PC-9 (cell line): ENCODE results near the gene CHST11. TPM values are rescaled to one million over a fixed set of nuclear protein-coding genes. Genes with fewer than 3 reads are reported as not detected.

Experiments used
- BruUV-seq: library from RNA; stranded (reverse); fragments of 400-500 nt; replicated peaks from 2 replicates; lab custom pipeline; 2021; lab: Mats Ljungman, UMichigan
- CTCF ChIA-PET: fragments of 300-600 bp; sonication (Branson Sonifier 250); formaldehyde crosslinking; loops from one replicate; lab custom pipeline; 2022; ENCODE audit warnings: antibody characterized with exemption; lab: Charles Lee
- POLR2A ChIA-PET: fragments of 300-600 bp; sonication (Branson Sonifier 250); formaldehyde crosslinking; loops from one replicate; lab custom pipeline; 2022; ENCODE audit warnings: antibody characterized with exemption; ENCODE audit not compliant: unreplicated experiment; lab: Charles Lee
- DNase-seq, 2 experiments: peaks; one replicate each; pipeline versions ENCODE4 v3.0.0 to v3.0.0-alpha.2; 2015 to 2022; ENCODE audit warnings: mixed read lengths in 1 of 2
- H2AFZ ChIP-seq: fragments of 200-600 bp; sonication (generic); 2 replicates; pipeline ENCODE4 v1.8.1; 2017; ENCODE audit warnings: antibody characterized with exemption
- H3F3A ChIP-seq: fragments of 200-600 bp; sonication (generic); 2 replicates; pipeline ENCODE4 v1.8.1; 2017; ENCODE audit warnings: antibody characterized with exemption, mild to moderate bottlenecking, low read depth; ENCODE audit not compliant: insufficient read depth
- H3K27ac ChIP-seq: fragments of 200-600 bp; sonication (generic); 2 replicates; pipeline ENCODE4 v1.6.1; 2016; ENCODE audit warnings: mixed run types
- H3K27me3 ChIP-seq: fragments of 200-600 bp; sonication (generic); 2 replicates; pipeline ENCODE4 v1.6.1; 2016; ENCODE audit warnings: low read depth, mixed run types; ENCODE audit not compliant: insufficient read depth
- H3K36me3 ChIP-seq: fragments of 200-600 bp; sonication (generic); 2 replicates; pipeline ENCODE4 v1.6.1; 2016; ENCODE audit warnings: low read depth, mixed run types
- H3K4me1 ChIP-seq: fragments of 200-600 bp; sonication (generic); replicated peaks from 2 replicates; pipeline ENCODE4 v1.6.1; 2016; ENCODE audit warnings: mixed run types; ENCODE audit not compliant: insufficient read depth
- H3K4me2 ChIP-seq: fragments of 200-600 bp; sonication (generic); 2 replicates; pipeline ENCODE4 v1.6.1; 2017; ENCODE audit warnings: mixed run types
- H3K4me3 ChIP-seq: fragments of 200-600 bp; sonication (generic); 2 replicates; pipeline ENCODE4 v1.6.1; 2016; ENCODE audit warnings: mixed run types
- H3K79me2 ChIP-seq: fragments of 200-600 bp; sonication (generic); 2 replicates; pipeline ENCODE4 v1.6.1; 2017; ENCODE audit warnings: low read depth, mixed run types
- H3K9me2 ChIP-seq: fragments of 200-600 bp; sonication (generic); 2 replicates; pipeline ENCODE4 v1.8.1; 2017; ENCODE audit warnings: mild to moderate bottlenecking; ENCODE audit not compliant: insufficient read depth
- H3K9me3 ChIP-seq: fragments of 200-600 bp; sonication (generic); 2 replicates; pipeline ENCODE4 v1.8.1; 2016; ENCODE audit warnings: low read depth; ENCODE audit not compliant: insufficient read depth
- H4K20me1 ChIP-seq: fragments of 200-600 bp; sonication (generic); 2 replicates; pipeline ENCODE4 v1.8.1; 2017; ENCODE audit not compliant: insufficient read depth
- CTCF ChIP-seq: fragments of 200-600 bp; sonication (generic); conservative IDR thresholded peaks from 2 replicates; pipeline ENCODE4 v1.6.1; 2017; ENCODE audit warnings: mixed run types, antibody characterized with exemption, mild to moderate bottlenecking, moderate library complexity
- EZH2 ChIP-seq: fragments of 200-600 bp; sonication (generic); IDR thresholded peaks from 2 replicates; pipeline ENCODE4 v1.8.0; 2017; ENCODE audit warnings: antibody characterized with exemption, low read depth
- intact Hi-C: fragments of 100-400 bp; cut with micrococcal nuclease; formaldehyde crosslinking; loops from one replicate; pipeline ENCODE4 v1.10.0; 2022; ENCODE audit not compliant: unreplicated experiment
- total RNA-seq: library from RNA; stranded (reverse); gene quantifications from 2 replicates; pipeline ENCODE4 v1.2.3, GENCODE V29; 2021

Gene CHST11
- total RNA-seq, 1 experiment from 2014 or later = 39.9 TPM

GRCh38 chr12:104427547-104427938, 29.2 kb upstream of the CHST11 start:
- H4K20me1 ChIP-seq = no peaks in the 10 kb centered on the region
- peaks cover 6% of the 10 kb centered on the region; the same call in 1 of the 2 replicates for H3K9me3 ChIP-seq
- peak overlapping the region; percentile 48 for H3K4me2 ChIP-seq
- H3K36me3 ChIP-seq = no peaks in the 10 kb centered on the region
- H3F3A ChIP-seq = peaks cover 43% of the 10 kb centered on the region
- H3K4me3 ChIP-seq = no peak overlapping the region
- no peak for TF ChIP-seq EZH2
- no peak for TF ChIP-seq CTCF
- H3K9me2 ChIP-seq = no peaks in the 10 kb centered on the region
- DNase-seq = no peak
- H2AFZ ChIP-seq = no peak overlapping the region
- ChIA-PET CTCF (no interaction called here), POLR2A (no interaction called here)
- BruUV-seq = no TSS peak
- H3K79me2 ChIP-seq = no peaks in the 10 kb centered on the region
- no peaks in the 10 kb centered on the region for H3K27me3 ChIP-seq
- H3K4me1 ChIP-seq = peaks cover 41% of the 10 kb centered on the region
- intact Hi-C loops = no loop called here
- no peak overlapping the region for H3K27ac ChIP-seq

GRCh38 chr12:104433061-104433460, 23.7 kb upstream of the CHST11 start:
- TF ChIP-seq CTCF = no peak
- TF ChIP-seq EZH2 = no peak
- H3K27me3 ChIP-seq = no peaks in the 10 kb centered on the region
- H3K79me2 ChIP-seq = no peaks in the 10 kb centered on the region
- H4K20me1 ChIP-seq = no peaks in the 10 kb centered on the region
- no peak overlapping the region for H3K4me2 ChIP-seq
- H3K4me1 ChIP-seq = peaks cover 4% of the 10 kb centered on the region
- no peak for DNase-seq
- 0 out of 2 replicates have a peak, but pooled peaks cover 3% of the 10 kb centered on the region for H3K9me3 ChIP-seq
- peaks cover 7% of the 10 kb centered on the region; the same call in 1 of the 2 replicates for H3F3A ChIP-seq
- no peak overlapping the region for H2AFZ ChIP-seq
- no peaks in the 10 kb centered on the region for H3K9me2 ChIP-seq
- no peak overlapping the region for H3K4me3 ChIP-seq
- intact Hi-C loops = no loop called here
- H3K27ac ChIP-seq = no peak overlapping the region
- POLR2A ChIA-PET = no interaction called here
- CTCF ChIA-PET = no interaction called here
- no TSS peak for BruUV-seq
- H3K36me3 ChIP-seq = no peaks in the 10 kb centered on the region

GRCh38 chr12:104434129-104434528, 22.6 kb upstream of the CHST11 start:
- no peaks in the 10 kb centered on the region for H3F3A ChIP-seq
- POLR2A ChIA-PET = no interaction called here
- H4K20me1 ChIP-seq = no peaks in the 10 kb centered on the region
- CTCF ChIA-PET = no interaction called here
- no TSS peak for BruUV-seq
- no peaks in the 10 kb centered on the region for H3K9me2 ChIP-seq
- no peak for TF ChIP-seq EZH2
- no peak for TF ChIP-seq CTCF
- H3K79me2 ChIP-seq = no peaks in the 10 kb centered on the region
- H3K4me1 ChIP-seq = no peaks in the 10 kb centered on the region
- no peak overlapping the region for H2AFZ ChIP-seq
- no peak overlapping the region for H3K4me3 ChIP-seq
- H3K4me2 ChIP-seq = no peak overlapping the region
- H3K27ac ChIP-seq = no peak overlapping the region
- H3K9me3 ChIP-seq = no peaks in the 10 kb centered on the region
- intact Hi-C loops = no loop called here
- no peaks in the 10 kb centered on the region for H3K36me3 ChIP-seq
- no peaks in the 10 kb centered on the region for H3K27me3 ChIP-seq
- no peak for DNase-seq
